Activated CD8-positive, alpha-beta memory T cell treated with anti-CD3 and anti-CD28 coated beads, Interleukin-2, amount 50 U/mL, for 24 hours (primary cell): ENCODE data around the gene PLEKHA1.
A peak's percentile ranks its signal among the peaks of the same experiment; 100 is the strongest.

Source experiments
- DNase-seq: peaks from one replicate; pipeline ENCODE4 v3.0.0-alpha.2; 2020; ENCODE audit errors: extremely low read depth

The PLEKHA1 gene

GRCh38 chr10:122374237-122374858, at the start of gene PLEKHA1:
TSS of gene PLEKHA1 (plus strand) at chr10:122374708. CDS start at chr10:122393201, 18,493 bp downstream.
- peak; percentile 73 for DNase-seq

- no peak for DNase-seq
Observed at GRCh38 chr10:122325235-122325634, 49.3 kb upstream of the PLEKHA1 start.

GRCh38 chr10:122326385-122326784, 48.1 kb upstream of the PLEKHA1 start:
- DNase-seq = no peak

- DNase-seq = no peak
Observed at GRCh38 chr10:122326806-122327205, 47.7 kb upstream of the PLEKHA1 start.

- no peak for DNase-seq
Observed at GRCh38 chr10:122327237-122328206, 47.0 kb upstream of the PLEKHA1 start.

- no peak for DNase-seq
Observed at GRCh38 chr10:122328676-122329075, 45.8 kb upstream of the PLEKHA1 start.

- DNase-seq = no peak
Observed at GRCh38 chr10:122329416-122329815, 45.1 kb upstream of the PLEKHA1 start.

GRCh38 chr10:122331100-122331499, 43.4 kb upstream of the PLEKHA1 start:
- no peak for DNase-seq

GRCh38 chr10:122331615-122332446, 42.7 kb upstream of the PLEKHA1 start:
- no peak for DNase-seq

- DNase-seq = no peak
Observed at GRCh38 chr10:122333037-122333436, 41.5 kb upstream of the PLEKHA1 start.

GRCh38 chr10:122336332-122336731, 38.2 kb upstream of the PLEKHA1 start:
- DNase-seq = no peak

- DNase-seq = no peak
Observed at GRCh38 chr10:122336961-122337360, 37.5 kb upstream of the PLEKHA1 start.

GRCh38 chr10:122338609-122339441, 35.7 kb upstream of the PLEKHA1 start:
- DNase-seq = no peak

- no peak for DNase-seq
Observed at GRCh38 chr10:122341141-122341810, 33.2 kb upstream of the PLEKHA1 start.

GRCh38 chr10:122342293-122343134, 32.0 kb upstream of the PLEKHA1 start:
- peak; percentile 43 for DNase-seq

GRCh38 chr10:122343135-122343800, 31.2 kb upstream of the PLEKHA1 start:
- DNase-seq = no peak

GRCh38 chr10:122343936-122344335, 30.6 kb upstream of the PLEKHA1 start:
- DNase-seq = no peak

- DNase-seq = no peak
Observed at GRCh38 chr10:122344741-122345258, 29.7 kb upstream of the PLEKHA1 start.
